Measurements from ENCODE around the gene NF1.
"Not testable (repeated sequence)": the region's sequence is repeated elsewhere in the genome, so short reads cannot be mapped to it uniquely, and the experiment has no call there.

Gene NF1

GRCh38 chr17:31262923-31263322, 168.1 kb downstream of the NF1 start:
- H2BK12ac ChIP-seq (ENCODE audit: low read length); H2AFZ ChIP-seq (ENCODE audit: low read length); H2AK5ac ChIP-seq (ENCODE audit: low read depth, low read length); H4K91ac ChIP-seq (ENCODE audit: low read depth, low read length, poor library complexity); H3K27me3 ChIP-seq (ENCODE audit: control insufficient read depth in 3 of 3, insufficient read depth in 3 of 3, low read depth in 1 of 3, low read length in 3 of 3); DNase-seq (ENCODE audit: low spot score); H3K27ac ChIP-seq (replicated peaks; ENCODE audit: low read length); H2BK120ac ChIP-seq (ENCODE audit: low read depth, low read length); H3K79me1 ChIP-seq (ENCODE audit: low read depth, low read length); H3K14ac ChIP-seq (ENCODE audit: low read length); H2BK15ac ChIP-seq (ENCODE audit: low read length); H3K9ac ChIP-seq (ENCODE audit: low read depth, low read length, poor library complexity); H3K4me3 ChIP-seq (ENCODE audit: low read length in 2 of 2); H3K9me3 ChIP-seq (replicated peaks in 1 of 2; ENCODE audit: control insufficient read depth in 2 of 2, insufficient read depth in 1 of 2, low read depth in 1 of 2, low read length in 2 of 2); H2BK5ac ChIP-seq (ENCODE audit: low read length); H3K4me2 ChIP-seq (ENCODE audit: insufficient read depth, low read length, poor library complexity, severe bottlenecking); H4K8ac ChIP-seq (ENCODE audit: low read depth, low read length); H3K18ac ChIP-seq (ENCODE audit: low read length); H3K4me1 ChIP-seq (ENCODE audit: control insufficient read depth in 2 of 2, insufficient read depth in 1 of 2, low read depth in 1 of 2, low read length in 2 of 2); H3K23ac ChIP-seq (ENCODE audit: low read depth, low read length, poor library complexity); H3K4ac ChIP-seq (ENCODE audit: low read length): not testable (repeated sequence)
- peaks cover 7 to 88% of the 10 kb centered on the region in 2 donors for H3K36me3 ChIP-seq (replicated peaks in 1 of 2; ENCODE audit: control insufficient read depth in 2 of 2, insufficient read depth in 2 of 2, low read length in 2 of 2)
- no CpG with 5 or more reads among the region's 1 CpG for WGBS, 2 donors (ENCODE audit: extremely low coverage in 2 of 2, insufficient read length in 2 of 2, insufficient replicate concordance in 1 of 2)

GRCh38 chr17:31266042-31266441, 171.3 kb downstream of the NF1 start:
- DNase-seq (ENCODE audit: low spot score) = no peak
- H4K91ac ChIP-seq (ENCODE audit: low read depth, low read length, poor library complexity) = no peak overlapping the region
- no peaks in the 10 kb centered on the region for H3K79me1 ChIP-seq (ENCODE audit: low read depth, low read length)
- H3K27ac ChIP-seq (replicated peaks; ENCODE audit: low read length) = no peak overlapping the region
- H2AFZ ChIP-seq (ENCODE audit: low read length) = no peak overlapping the region
- H4K8ac ChIP-seq (ENCODE audit: low read depth, low read length) = no peak overlapping the region
- no peaks in the 10 kb centered on the region for H3K9me3 ChIP-seq (replicated peaks in 1 of 2; ENCODE audit: control insufficient read depth in 2 of 2, insufficient read depth in 1 of 2, low read depth in 1 of 2, low read length in 2 of 2)
- H2BK12ac ChIP-seq (ENCODE audit: low read length) = no peak overlapping the region
- H2BK15ac ChIP-seq (ENCODE audit: low read length) = no peak overlapping the region
- no peaks in the 10 kb centered on the region for H3K27me3 ChIP-seq (ENCODE audit: control insufficient read depth in 3 of 3, insufficient read depth in 3 of 3, low read depth in 1 of 3, low read length in 3 of 3)
- no peak overlapping the region for H3K9ac ChIP-seq (ENCODE audit: low read depth, low read length, poor library complexity)
- H3K4me1 ChIP-seq (ENCODE audit: control insufficient read depth in 2 of 2, insufficient read depth in 1 of 2, low read depth in 1 of 2, low read length in 2 of 2) = peaks cover 0 to 12% of the 10 kb centered on the region in 2 donors
- no peak overlapping the region for H3K18ac ChIP-seq (ENCODE audit: low read length)
- no peak overlapping the region for H2BK120ac ChIP-seq (ENCODE audit: low read depth, low read length)
- no peak overlapping the region for H2BK5ac ChIP-seq (ENCODE audit: low read length)
- no peak overlapping the region for H3K4ac ChIP-seq (ENCODE audit: low read length)
- peaks cover 4 to 84% of the 10 kb centered on the region in 2 donors for H3K36me3 ChIP-seq (replicated peaks in 1 of 2; ENCODE audit: control insufficient read depth in 2 of 2, insufficient read depth in 2 of 2, low read length in 2 of 2)
- H3K14ac ChIP-seq (ENCODE audit: low read length) = no peak overlapping the region
- H3K4me3 ChIP-seq (ENCODE audit: low read length in 2 of 2) = no peak overlapping the region
- WGBS, 2 donors (ENCODE audit: extremely low coverage in 2 of 2, insufficient read length in 2 of 2, insufficient replicate concordance in 1 of 2) = no CpG with 5 or more reads among the region's 2 CpGs
- H3K23ac ChIP-seq (ENCODE audit: low read depth, low read length, poor library complexity) = no peak overlapping the region
- H3K4me2 ChIP-seq (ENCODE audit: insufficient read depth, low read length, poor library complexity, severe bottlenecking) = no peak overlapping the region
- no peak overlapping the region for H2AK5ac ChIP-seq (ENCODE audit: low read depth, low read length)

- Histone ChIP-seq H3K18ac (ENCODE audit: low read length) (no peak overlapping the region), H4K91ac (ENCODE audit: low read depth, low read length, poor library complexity) (no peak overlapping the region), H3K4me1 (ENCODE audit: control insufficient read depth in 2 of 2, insufficient read depth in 1 of 2, low read depth in 1 of 2, low read length in 2 of 2) (peaks cover 0 to 12% of the 10 kb centered on the region in 2 donors), H2BK15ac (ENCODE audit: low read length) (no peak overlapping the region), H3K23ac (ENCODE audit: low read depth, low read length, poor library complexity) (no peak overlapping the region), H3K27me3 (ENCODE audit: control insufficient read depth in 3 of 3, insufficient read depth in 3 of 3, low read depth in 1 of 3, low read length in 3 of 3) (no peaks in the 10 kb centered on the region), H2AFZ (ENCODE audit: low read length) (no peak overlapping the region), H3K9me3 (replicated peaks in 1 of 2; ENCODE audit: control insufficient read depth in 2 of 2, insufficient read depth in 1 of 2, low read depth in 1 of 2, low read length in 2 of 2) (no peaks in the 10 kb centered on the region), H4K8ac (ENCODE audit: low read depth, low read length) (no peak overlapping the region), H3K14ac (ENCODE audit: low read length) (no peak overlapping the region), H3K4me2 (ENCODE audit: insufficient read depth, low read length, poor library complexity, severe bottlenecking) (no peak overlapping the region), H2BK5ac (ENCODE audit: low read length) (no peak overlapping the region), H3K27ac (replicated peaks; ENCODE audit: low read length) (no peak overlapping the region), H3K79me1 (ENCODE audit: low read depth, low read length) (no peaks in the 10 kb centered on the region), H2AK5ac (ENCODE audit: low read depth, low read length) (no peak overlapping the region), H2BK120ac (ENCODE audit: low read depth, low read length) (no peak overlapping the region), H3K36me3 (replicated peaks in 1 of 2; ENCODE audit: control insufficient read depth in 2 of 2, insufficient read depth in 2 of 2, low read length in 2 of 2) (peaks cover 2 to 83% of the 10 kb centered on the region in 2 donors), H3K4ac (ENCODE audit: low read length) (no peak overlapping the region), H3K9ac (ENCODE audit: low read depth, low read length, poor library complexity) (no peak overlapping the region), H2BK12ac (ENCODE audit: low read length) (no peak overlapping the region), H3K4me3 (ENCODE audit: low read length in 2 of 2) (no peak overlapping the region)
- no CpG with 5 or more reads among the region's 2 CpGs for WGBS, 2 donors (ENCODE audit: extremely low coverage in 2 of 2, insufficient read length in 2 of 2, insufficient replicate concordance in 1 of 2)
- no peak for DNase-seq (ENCODE audit: low spot score)
These were observed 174.3 kb downstream of the NF1 start for GRCh38 chr17:31269036-31269577.

- no peak overlapping the region for H2BK15ac ChIP-seq (ENCODE audit: low read length)
- H4K91ac ChIP-seq (ENCODE audit: low read depth, low read length, poor library complexity) = no peak overlapping the region
- H3K4ac ChIP-seq (ENCODE audit: low read length) = no peak overlapping the region
- H3K79me1 ChIP-seq (ENCODE audit: low read depth, low read length) = no peaks in the 10 kb centered on the region
- no peak overlapping the region for H2BK12ac ChIP-seq (ENCODE audit: low read length)
- no peak overlapping the region for H3K27ac ChIP-seq (replicated peaks; ENCODE audit: low read length)
- no peak overlapping the region for H2AFZ ChIP-seq (ENCODE audit: low read length)
- no CpG with 5 or more reads among the region's 1 CpG for WGBS, 2 donors (ENCODE audit: extremely low coverage in 2 of 2, insufficient read length in 2 of 2, insufficient replicate concordance in 1 of 2)
- no peaks in the 10 kb centered on the region for H3K27me3 ChIP-seq (ENCODE audit: control insufficient read depth in 3 of 3, insufficient read depth in 3 of 3, low read depth in 1 of 3, low read length in 3 of 3)
- H3K18ac ChIP-seq (ENCODE audit: low read length) = no peak overlapping the region
- no peak overlapping the region for H2BK120ac ChIP-seq (ENCODE audit: low read depth, low read length)
- H4K8ac ChIP-seq (ENCODE audit: low read depth, low read length) = no peak overlapping the region
- peaks cover 2 to 84% of the 10 kb centered on the region in 2 donors for H3K36me3 ChIP-seq (replicated peaks in 1 of 2; ENCODE audit: control insufficient read depth in 2 of 2, insufficient read depth in 2 of 2, low read length in 2 of 2)
- peaks cover 0 to 12% of the 10 kb centered on the region in 2 donors for H3K4me1 ChIP-seq (ENCODE audit: control insufficient read depth in 2 of 2, insufficient read depth in 1 of 2, low read depth in 1 of 2, low read length in 2 of 2)
- H3K4me3 ChIP-seq (ENCODE audit: low read length in 2 of 2) = no peak overlapping the region
- H3K23ac ChIP-seq (ENCODE audit: low read depth, low read length, poor library complexity) = no peak overlapping the region
- no peak overlapping the region for H3K4me2 ChIP-seq (ENCODE audit: insufficient read depth, low read length, poor library complexity, severe bottlenecking)
- H3K14ac ChIP-seq (ENCODE audit: low read length) = no peak overlapping the region
- no peak overlapping the region for H3K9ac ChIP-seq (ENCODE audit: low read depth, low read length, poor library complexity)
- no peak for DNase-seq (ENCODE audit: low spot score)
- no peaks in the 10 kb centered on the region for H3K9me3 ChIP-seq (replicated peaks in 1 of 2; ENCODE audit: control insufficient read depth in 2 of 2, insufficient read depth in 1 of 2, low read depth in 1 of 2, low read length in 2 of 2)
- H2AK5ac ChIP-seq (ENCODE audit: low read depth, low read length) = no peak overlapping the region
- no peak overlapping the region for H2BK5ac ChIP-seq (ENCODE audit: low read length)
These were observed 174.8 kb downstream of the NF1 start for GRCh38 chr17:31269578-31269983.
